Measurements from ENCODE around the gene OR9I1. TPM values are rescaled to one million over a fixed set of nuclear protein-coding genes. Genes with fewer than 3 reads are reported as not detected.

OR9I1 gene
- total RNA-seq: not detected
- polyA plus RNA-seq (ENCODE audit: insufficient read length in 6 of 6): not detected
- long read RNA-seq, donor 1: 0 reads
- long read RNA-seq, donor 2: 0 reads
- long read RNA-seq, donor 3: 0 reads
- long read RNA-seq, donor 4: 0 reads
- long read RNA-seq, donor 5: 0 reads
- long read RNA-seq, donor 6: 0 reads
- long read RNA-seq, donor 7: 0 reads
- long read RNA-seq, donor 8: 0 reads
- long read RNA-seq, donor 9: 0 reads
- long read RNA-seq, donor 10: 0 reads
- long read RNA-seq, donor 11: 0 reads
- long read RNA-seq, donor 12: 0 reads

- Histone ChIP-seq H3K9me3 (no peaks in the 10 kb centered on the region), H3K27me3 (no peaks in the 10 kb centered on the region), H3K4me3 (no peak within 1 kb of the TSS), H3K27ac (no peak within 1 kb of the TSS), H3K36me3 (no peaks in the 10 kb centered on the region), H3K4me1 (no peaks in the 10 kb centered on the region)
- no peak for DNase-seq
- TF ChIP-seq CTCF (IDR thresholded peaks at IDR 0.05): no peak
- intact Hi-C loops (cut with DNase I): no loop called here
- no peak for ATAC-seq
Measured at GRCh38 chr11:58125469-58125868, at the start of gene OR9I1. Gene OR9I1, minus strand, starts transcription at chr11:58125530. Its CDS starts 6,086 bp downstream, at chr11:58119444.

GRCh38 chr11:58165504-58166106 lies 40.3 kb upstream of the OR9I1 start:
- Histone ChIP-seq H3K27ac (no peak overlapping the region), H3K9me3 (no peaks in the 10 kb centered on the region)
- no peak for TF ChIP-seq CTCF (IDR thresholded peaks at IDR 0.05)

GRCh38 chr11:58164990-58165389 lies 39.7 kb upstream of the OR9I1 start:
- no peaks in the 10 kb centered on the region for H3K9me3 ChIP-seq
- ATAC-seq (no peak), DNase-seq (no peak)
- no peak overlapping the region for H3K27ac ChIP-seq
- intact Hi-C loops (cut with DNase I): no loop called here
- H3K4me3 ChIP-seq: no peak overlapping the region
- TF ChIP-seq CTCF (IDR thresholded peaks at IDR 0.05): no peak
- H3K36me3 ChIP-seq: no peaks in the 10 kb centered on the region
- no peaks in the 10 kb centered on the region for H3K27me3 ChIP-seq
- H3K4me1 ChIP-seq: no peaks in the 10 kb centered on the region

More at GRCh38 chr11:58165504-58166106, 40.3 kb upstream of the OR9I1 start:
- Histone ChIP-seq H3K4me1 (no peaks in the 10 kb centered on the region), H3K27me3 (no peaks in the 10 kb centered on the region), H3K36me3 (no peaks in the 10 kb centered on the region), H3K4me3 (no peak overlapping the region)
- ATAC-seq (no peak), DNase-seq (no peak)
- intact Hi-C loops (cut with DNase I): no loop called here

- no peaks in the 10 kb centered on the region for H3K9me3 ChIP-seq
- intact Hi-C loops (cut with DNase I): no loop called here
- ATAC-seq (no peak), DNase-seq (no peak)
- no peaks in the 10 kb centered on the region for H3K4me1 ChIP-seq
- H3K36me3 ChIP-seq: no peaks in the 10 kb centered on the region
- no peaks in the 10 kb centered on the region for H3K27me3 ChIP-seq
- no peak for TF ChIP-seq CTCF (IDR thresholded peaks at IDR 0.05)
- H3K4me3 ChIP-seq: no peak overlapping the region
- H3K27ac ChIP-seq: no peak overlapping the region
Measured at GRCh38 chr11:58164389-58164788, 39.1 kb upstream of the OR9I1 start.

- ATAC-seq (no peak), DNase-seq (no peak)
- Histone ChIP-seq H3K36me3 (no peaks in the 10 kb centered on the region), H3K27me3 (no peaks in the 10 kb centered on the region), H3K4me1 (no peaks in the 10 kb centered on the region), H3K9me3 (no peaks in the 10 kb centered on the region), H3K4me3 (no peak overlapping the region), H3K27ac (no peak overlapping the region)
- no peak for TF ChIP-seq CTCF (IDR thresholded peaks at IDR 0.05)
- intact Hi-C loops (cut with DNase I): no loop called here
Measured at GRCh38 chr11:58152781-58153180, 27.5 kb upstream of the OR9I1 start.
